ENCODE results near the gene PHOX2A. TPM values are rescaled to one million over a fixed set of nuclear protein-coding genes. Genes with fewer than 3 reads are reported as not detected.
"Not testable (repeated sequence)": the region's sequence is repeated elsewhere in the genome, so short reads cannot be mapped to it uniquely, and the experiment has no call there.

PHOX2A gene
- total and polyA plus RNA-seq, 7 experiments from 2014 or later, result not detected

DNA sequence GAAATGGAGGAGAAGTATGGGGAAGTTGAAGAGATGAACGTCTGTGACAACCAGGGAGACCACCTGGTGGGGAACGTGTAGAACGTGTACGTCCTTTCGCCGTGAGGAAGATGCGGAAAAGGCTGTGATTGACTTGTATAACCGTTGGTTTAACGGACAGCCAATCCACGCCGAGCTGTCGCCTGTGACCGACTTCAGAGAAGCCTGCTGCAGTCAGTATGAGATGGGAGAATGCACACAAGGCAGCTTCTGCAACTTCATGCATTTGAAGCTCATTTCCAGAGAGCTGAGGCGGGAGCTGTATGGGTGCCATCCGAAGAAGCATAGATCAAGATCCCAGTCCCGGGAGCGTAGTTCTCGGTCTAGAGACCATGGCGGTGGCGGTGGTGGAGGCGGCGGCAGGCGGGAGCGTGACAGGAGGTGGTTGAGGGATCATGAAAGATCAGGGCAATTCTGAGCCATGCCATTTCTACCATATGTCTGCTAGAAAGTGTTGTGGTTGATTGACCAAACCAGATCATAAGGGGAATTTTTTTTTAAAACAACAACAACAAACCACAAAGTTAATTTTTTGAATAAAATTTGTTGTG is 36.8 kb upstream of the PHOX2A start:
- no peak overlapping the region for H3K4me3 ChIP-seq (ENCODE audit: low read length)
- Mint-ChIP-seq H3K9me3 (peaks cover 0 to 35% (median 3%) of the 10 kb centered on the region in 11 donors), H3K27ac (no peak overlapping the region), H3K36me3 (peaks cover 0 to 11% (median 0%) of the 10 kb centered on the region in 5 donors), H3K4me3 (no peak overlapping the region), H3K4me1 (no peaks in the 10 kb centered on the region), H3K27me3 (peaks cover 29 to 49% (median 39%) of the 10 kb centered on the region in 5 donors)
- ChIA-PET CTCF (no interaction called here), POLR2A (no interaction called here)
- no peaks in the 10 kb centered on the region for H3K9me3 ChIP-seq (ENCODE audit: control insufficient read depth in 2 of 3, low read length in 3 of 3)
- intact Hi-C loops (cut with micrococcal nuclease), result no loop called here
- H3K27me3 ChIP-seq (ENCODE audit: control insufficient read depth in 2 of 2, insufficient read depth in 2 of 2, low read length in 2 of 2), result no peaks in the 10 kb centered on the region
- no peak overlapping the region for H3K27ac ChIP-seq (ENCODE audit: low read depth, low read length)
- H3K4me1 ChIP-seq (ENCODE audit: control insufficient read depth in 2 of 2, insufficient read depth in 2 of 2, low read length in 2 of 2), result no peaks in the 10 kb centered on the region
- no peak for DNase-seq
- H3K36me3 ChIP-seq (ENCODE audit: control insufficient read depth in 2 of 3, insufficient read depth in 3 of 3, low read length in 3 of 3), result no peaks in the 10 kb centered on the region
- no peak for ATAC-seq

DNA sequence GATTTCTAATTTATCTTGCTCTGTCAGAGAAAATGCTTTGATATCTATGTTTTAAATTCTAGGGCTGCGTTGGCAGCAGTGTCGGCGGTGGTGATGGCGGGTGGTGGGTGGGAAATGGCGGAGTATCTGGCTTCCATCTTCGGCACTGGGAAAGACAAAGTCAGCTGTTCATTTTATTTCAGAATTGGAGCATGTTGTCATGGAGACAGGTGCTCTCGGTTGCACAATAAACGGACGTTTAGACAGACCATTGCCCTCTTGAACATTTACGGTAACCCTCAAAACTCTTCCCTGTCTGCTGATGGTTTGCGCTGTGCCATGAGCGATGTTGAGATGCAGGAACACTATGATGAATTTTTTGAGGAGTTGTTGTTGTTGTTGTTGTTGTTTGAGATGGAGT is 36.1 kb upstream of the PHOX2A start:
- H3K36me3 Mint-ChIP-seq, result peaks cover 0 to 11% (median 0%) of the 10 kb centered on the region in 5 donors

DNA sequence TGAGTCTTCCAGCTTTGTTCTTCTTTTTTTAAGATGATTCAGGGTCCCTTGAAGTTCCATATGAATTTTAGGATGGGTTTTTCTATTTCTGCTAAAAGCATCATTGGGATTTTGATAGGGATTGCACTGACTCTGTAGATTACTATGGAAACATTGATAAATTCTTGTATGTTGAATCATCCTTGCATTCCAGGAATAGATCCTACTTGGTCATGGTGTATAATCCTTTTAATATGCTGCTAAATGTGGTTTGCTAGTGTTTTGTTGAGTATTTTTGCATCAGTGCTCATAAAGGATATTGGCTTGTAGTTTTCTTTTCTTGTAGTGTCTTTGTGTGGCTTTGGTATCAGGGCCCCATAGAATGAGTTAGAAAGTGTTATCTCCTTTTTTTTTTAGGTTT is 34.9 kb upstream of the PHOX2A start:
- no peak for DNase-seq
- H3K36me3 Mint-ChIP-seq, result peaks cover 0 to 11% (median 0%) of the 10 kb centered on the region in 5 donors
- no peak overlapping the region for H3K27ac ChIP-seq (ENCODE audit: low read depth, low read length)
- H3K9me3 Mint-ChIP-seq, result peaks cover 0 to 35% (median 3%) of the 10 kb centered on the region in 11 donors
- no peak overlapping the region for H3K27ac Mint-ChIP-seq
- no peak overlapping the region for H3K4me3 ChIP-seq (ENCODE audit: low read length)
- H3K4me1 ChIP-seq (ENCODE audit: control insufficient read depth in 2 of 2, insufficient read depth in 2 of 2, low read length in 2 of 2), result no peaks in the 10 kb centered on the region
- ATAC-seq, result no peak
- intact Hi-C loops (cut with micrococcal nuclease), result no loop called here
- no peaks in the 10 kb centered on the region for H3K36me3 ChIP-seq (ENCODE audit: control insufficient read depth in 2 of 3, insufficient read depth in 3 of 3, low read length in 3 of 3)
- CTCF ChIA-PET, result no interaction called here
- no peaks in the 10 kb centered on the region for H3K27me3 ChIP-seq (ENCODE audit: control insufficient read depth in 2 of 2, insufficient read depth in 2 of 2, low read length in 2 of 2)
- no peaks in the 10 kb centered on the region for H3K9me3 ChIP-seq (ENCODE audit: control insufficient read depth in 2 of 3, low read length in 3 of 3)
- H3K4me3 Mint-ChIP-seq, result no peak overlapping the region
- peaks cover 32 to 44% (median 39%) of the 10 kb centered on the region in 5 donors for H3K27me3 Mint-ChIP-seq
- H3K4me1 Mint-ChIP-seq, result no peaks in the 10 kb centered on the region
- POLR2A ChIA-PET, result no interaction called here

More for the DNA sequence above, 36.1 kb upstream of the PHOX2A start:
- no peak overlapping the region for H3K27ac Mint-ChIP-seq
- no peak overlapping the region for H3K4me3 ChIP-seq (ENCODE audit: low read length)
- H3K36me3 ChIP-seq (ENCODE audit: control insufficient read depth in 2 of 3, insufficient read depth in 3 of 3, low read length in 3 of 3), result no peaks in the 10 kb centered on the region
- H3K27ac ChIP-seq (ENCODE audit: low read depth, low read length), result no peak overlapping the region
- no peaks in the 10 kb centered on the region for H3K4me1 Mint-ChIP-seq
- intact Hi-C loops (cut with micrococcal nuclease), result no loop called here
- H3K4me3 Mint-ChIP-seq, result no peak overlapping the region
- POLR2A ChIA-PET, result no interaction called here
- H3K27me3 Mint-ChIP-seq, result peaks cover 33 to 52% (median 39%) of the 10 kb centered on the region in 5 donors
- H3K9me3 Mint-ChIP-seq, result peaks cover 0 to 35% (median 3%) of the 10 kb centered on the region in 11 donors
- H3K27me3 ChIP-seq (ENCODE audit: control insufficient read depth in 2 of 2, insufficient read depth in 2 of 2, low read length in 2 of 2), result no peaks in the 10 kb centered on the region
- ATAC-seq (no peak), DNase-seq (no peak)
- H3K4me1 ChIP-seq (ENCODE audit: control insufficient read depth in 2 of 2, insufficient read depth in 2 of 2, low read length in 2 of 2), result no peaks in the 10 kb centered on the region
- no peaks in the 10 kb centered on the region for H3K9me3 ChIP-seq (ENCODE audit: control insufficient read depth in 2 of 3, low read length in 3 of 3)
- CTCF ChIA-PET, result no interaction called here

DNA sequence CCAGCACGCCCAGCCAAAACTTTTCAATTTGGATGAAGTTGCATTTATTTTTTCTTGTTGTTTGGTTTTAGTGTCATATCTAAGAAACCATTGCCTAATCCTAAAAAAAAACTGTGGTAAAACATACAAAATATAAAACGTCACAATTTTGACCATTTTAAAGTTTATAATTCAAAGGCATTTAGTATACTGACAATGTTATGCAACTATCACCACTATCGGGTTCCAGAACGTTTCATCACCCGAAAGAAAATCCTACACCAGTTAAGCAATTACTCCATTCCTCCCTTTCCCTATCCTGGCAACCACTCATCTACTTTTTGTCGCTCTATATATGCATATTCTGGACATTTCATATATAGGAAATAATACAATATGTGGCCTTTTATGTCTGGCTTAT is 30.5 kb upstream of the PHOX2A start:
- intact Hi-C loops (cut with micrococcal nuclease), result no loop called here

DNA sequence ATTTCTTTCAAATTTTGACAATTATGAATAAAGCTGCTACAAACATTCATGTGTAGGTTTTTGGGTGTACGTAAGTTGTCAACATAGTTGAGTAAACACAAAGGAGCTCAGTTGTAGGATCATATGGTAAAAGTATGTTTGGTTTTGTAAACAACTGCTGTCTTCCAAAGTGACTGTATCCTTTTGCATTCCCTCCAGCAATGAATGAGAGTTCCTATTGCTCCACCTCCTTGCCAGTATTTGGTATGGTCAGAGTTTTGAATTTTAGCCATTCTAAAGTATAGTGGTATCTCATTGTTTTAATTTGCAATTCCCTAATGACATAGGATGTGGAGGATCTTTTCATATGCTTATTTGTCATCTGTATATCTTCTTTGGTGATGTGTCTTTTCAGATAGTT is 28.0 kb upstream of the PHOX2A start:
- H3K27ac ChIP-seq (ENCODE audit: low read depth, low read length), result no peak overlapping the region
- ChIA-PET POLR2A (no interaction called here), CTCF (no interaction called here)
- H3K27ac Mint-ChIP-seq, result no peak overlapping the region
- H3K4me1 Mint-ChIP-seq, result peaks cover 0 to 7% (median 5%) of the 10 kb centered on the region in 7 donors
- H3K4me1 ChIP-seq (ENCODE audit: control insufficient read depth in 2 of 2, insufficient read depth in 2 of 2, low read length in 2 of 2), result no peaks in the 10 kb centered on the region
- no peak overlapping the region for H3K4me3 Mint-ChIP-seq
- no peaks in the 10 kb centered on the region for H3K9me3 ChIP-seq (ENCODE audit: control insufficient read depth in 2 of 3, low read length in 3 of 3)
- DNase-seq (no peak), ATAC-seq (no peak)
- intact Hi-C loops (cut with micrococcal nuclease), result no loop called here
- H3K27me3 ChIP-seq (ENCODE audit: control insufficient read depth in 2 of 2, insufficient read depth in 2 of 2, low read length in 2 of 2), result peaks cover 0 to 2% of the 10 kb centered on the region in 2 donors
- H3K4me3 ChIP-seq (ENCODE audit: low read length), result no peak overlapping the region
- no peaks in the 10 kb centered on the region for H3K36me3 ChIP-seq (ENCODE audit: control insufficient read depth in 2 of 3, insufficient read depth in 3 of 3, low read length in 3 of 3)
- H3K27me3 Mint-ChIP-seq, result peaks cover 17 to 26% (median 25%) of the 10 kb centered on the region in 5 donors
- H3K36me3 Mint-ChIP-seq, result peaks cover 0 to 3% (median 0%) of the 10 kb centered on the region in 5 donors
- H3K9me3 Mint-ChIP-seq, result peaks cover 0 to 4% (median 0%) of the 10 kb centered on the region in 11 donors

More for the DNA sequence above, 30.5 kb upstream of the PHOX2A start:
- no peak overlapping the region for H3K4me3 ChIP-seq (ENCODE audit: low read length)
- no peaks in the 10 kb centered on the region for H3K27me3 ChIP-seq (ENCODE audit: control insufficient read depth in 2 of 2, insufficient read depth in 2 of 2, low read length in 2 of 2)
- Mint-ChIP-seq H3K4me1 (peaks cover 0 to 6% (median 5%) of the 10 kb centered on the region in 7 donors), H3K27ac (no peak overlapping the region), H3K9me3 (peaks cover 0 to 14% (median 0%) of the 10 kb centered on the region in 11 donors), H3K27me3 (peaks cover 15 to 32% (median 24%) of the 10 kb centered on the region in 5 donors), H3K4me3 (no peak overlapping the region), H3K36me3 (no peaks in the 10 kb centered on the region)
- no peak for ATAC-seq
- H3K4me1 ChIP-seq (ENCODE audit: control insufficient read depth in 2 of 2, insufficient read depth in 2 of 2, low read length in 2 of 2), result no peaks in the 10 kb centered on the region
- DNase-seq, result no peak
- no peaks in the 10 kb centered on the region for H3K36me3 ChIP-seq (ENCODE audit: control insufficient read depth in 2 of 3, insufficient read depth in 3 of 3, low read length in 3 of 3)
- H3K27ac ChIP-seq (ENCODE audit: low read depth, low read length), result no peak overlapping the region
- CTCF ChIA-PET, result no interaction called here
- no peaks in the 10 kb centered on the region for H3K9me3 ChIP-seq (ENCODE audit: control insufficient read depth in 2 of 3, low read length in 3 of 3)
- POLR2A ChIA-PET, result no interaction called here

DNA sequence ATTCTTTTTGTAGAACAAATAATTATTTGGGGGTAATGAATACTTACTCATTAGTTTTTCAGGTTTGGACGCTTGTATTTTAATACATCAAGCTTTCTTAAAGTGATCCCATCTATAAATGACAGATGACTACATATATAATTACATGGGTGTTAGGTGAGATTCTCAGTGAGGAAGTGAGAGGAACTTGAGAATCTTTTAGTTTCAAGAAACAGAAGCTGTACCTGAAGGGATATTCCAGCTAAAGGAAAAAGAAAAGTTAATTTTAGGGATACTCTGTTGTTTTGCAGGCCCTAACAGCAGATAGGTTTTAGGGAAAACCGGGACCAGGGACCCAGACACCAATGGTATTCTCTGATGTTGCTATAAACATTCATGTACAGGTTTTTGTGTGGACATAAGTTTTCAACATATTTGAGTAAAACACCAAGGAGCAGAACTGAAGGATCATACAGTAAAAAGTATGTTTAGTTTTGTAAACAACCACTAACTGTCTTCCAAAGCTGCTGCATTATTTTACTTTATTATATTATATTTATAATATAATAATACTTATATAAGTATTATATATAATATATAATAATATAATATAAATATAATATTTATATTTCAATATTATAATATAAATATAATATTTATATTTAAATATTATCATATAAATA is 24.1 kb upstream of the PHOX2A start:
- Mint-ChIP-seq H3K27me3 (peaks cover 12 to 38% (median 22%) of the 10 kb centered on the region in 5 donors), H3K9me3 (peaks cover 0 to 4% (median 0%) of the 10 kb centered on the region in 11 donors), H3K27ac (no peak overlapping the region), H3K4me1 (peaks cover 0 to 14% (median 5%) of the 10 kb centered on the region in 7 donors), H3K4me3 (no peak overlapping the region), H3K36me3 (peaks cover 0 to 4% (median 0%) of the 10 kb centered on the region in 5 donors)
- DNase-seq, result no peak
- intact Hi-C loops (cut with micrococcal nuclease), result no loop called here
- peaks cover 0 to 2% of the 10 kb centered on the region in 2 donors for H3K27me3 ChIP-seq (ENCODE audit: control insufficient read depth in 2 of 2, insufficient read depth in 2 of 2, low read length in 2 of 2)
- ChIA-PET CTCF (no interaction called here), POLR2A (no interaction called here)
- no peaks in the 10 kb centered on the region for H3K4me1 ChIP-seq (ENCODE audit: control insufficient read depth in 2 of 2, insufficient read depth in 2 of 2, low read length in 2 of 2)
- H3K27ac ChIP-seq (ENCODE audit: low read depth, low read length), result no peak overlapping the region
- no peaks in the 10 kb centered on the region for H3K9me3 ChIP-seq (ENCODE audit: control insufficient read depth in 2 of 3, low read length in 3 of 3)
- ATAC-seq, result no peak
- H3K36me3 ChIP-seq (ENCODE audit: control insufficient read depth in 2 of 3, insufficient read depth in 3 of 3, low read length in 3 of 3), result no peaks in the 10 kb centered on the region
- no peak overlapping the region for H3K4me3 ChIP-seq (ENCODE audit: low read length)

DNA sequence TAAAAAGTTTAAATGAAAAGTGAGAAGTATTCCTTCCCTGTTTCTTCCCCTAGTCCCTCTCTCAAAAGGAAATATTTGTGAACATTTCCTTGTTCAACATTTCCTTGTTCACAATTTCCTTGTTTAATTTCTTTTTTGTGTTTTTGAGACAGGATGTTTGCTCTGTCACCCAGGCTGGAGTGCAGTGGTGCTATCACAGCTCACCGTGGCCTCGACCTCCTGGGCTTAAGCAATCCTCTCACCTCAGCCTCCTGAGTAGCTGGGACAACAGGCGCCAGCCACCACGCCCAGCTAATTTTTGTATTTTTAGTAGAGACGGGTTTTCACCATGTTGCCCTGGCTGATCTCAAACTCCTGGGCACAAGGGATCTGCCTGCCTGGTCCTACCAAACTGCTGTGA is 23.0 kb upstream of the PHOX2A start:
- ATAC-seq; H3K4me1 ChIP-seq (ENCODE audit: control insufficient read depth in 2 of 2, insufficient read depth in 2 of 2, low read length in 2 of 2); H3K36me3 ChIP-seq (ENCODE audit: control insufficient read depth in 2 of 3, insufficient read depth in 3 of 3, low read length in 3 of 3); intact Hi-C loops (cut with micrococcal nuclease); H3K9me3 Mint-ChIP-seq; H3K4me3 ChIP-seq (ENCODE audit: low read length); CTCF ChIA-PET; DNase-seq; H3K4me3 Mint-ChIP-seq; POLR2A ChIA-PET; H3K27me3 ChIP-seq (ENCODE audit: control insufficient read depth in 2 of 2, insufficient read depth in 2 of 2, low read length in 2 of 2); H3K36me3 Mint-ChIP-seq; H3K27ac Mint-ChIP-seq; H3K27ac ChIP-seq (ENCODE audit: low read depth, low read length); H3K9me3 ChIP-seq (ENCODE audit: control insufficient read depth in 2 of 3, low read length in 3 of 3): not testable (repeated sequence)
- H3K27me3 Mint-ChIP-seq, result peaks cover 17 to 38% (median 25%) of the 10 kb centered on the region in 5 donors
- H3K4me1 Mint-ChIP-seq, result peaks cover 0 to 17% (median 5%) of the 10 kb centered on the region in 7 donors

All from naive thymus-derived CD4-positive, alpha-beta T cell (primary cell).